Endometrium (tissue), 2 donors: ENCODE results near the gene BSN.
A peak's percentile ranks its signal among the peaks of the same experiment; 100 is the strongest.

ENCODE experiments used
- FAIRE-seq: peaks from 2 replicates; lab custom pipeline; 2012; peaks lifted over from hg19 to GRCh38; lab: Jason Lieb, UNC
- donor health status: control.
- donor health status: control.

Gene BSN

GRCh38 chr3:49553692-49554632 lies at the start of gene BSN:
Gene BSN, plus strand, starts transcription at chr3:49554477. Its CDS starts 126 bp downstream, at chr3:49554603.
- no peak for FAIRE-seq

GRCh38 chr3:49506906-49507305 lies 47.4 kb upstream of the BSN start:
- FAIRE-seq, result no peak

GRCh38 chr3:49509028-49509561 lies 45.2 kb upstream of the BSN start:
- FAIRE-seq, result no peak

GRCh38 chr3:49511639-49512038 lies 42.6 kb upstream of the BSN start:
- FAIRE-seq, result peak; percentile 78

GRCh38 chr3:49512781-49513355 lies 41.4 kb upstream of the BSN start:
- no peak for FAIRE-seq

GRCh38 chr3:49513494-49514124 lies 40.7 kb upstream of the BSN start:
- FAIRE-seq, result no peak

- no peak for FAIRE-seq
Measured at GRCh38 chr3:49518016-49518415, 36.3 kb upstream of the BSN start.

GRCh38 chr3:49518441-49518840 lies 35.8 kb upstream of the BSN start:
- FAIRE-seq, result no peak

GRCh38 chr3:49519296-49519695 lies 35.0 kb upstream of the BSN start:
- FAIRE-seq, result no peak

- no peak for FAIRE-seq
Measured at GRCh38 chr3:49519916-49520385, 34.3 kb upstream of the BSN start.

GRCh38 chr3:49523756-49524747 lies 30.2 kb upstream of the BSN start:
- no peak for FAIRE-seq

GRCh38 chr3:49529567-49529966 lies 24.7 kb upstream of the BSN start:
- FAIRE-seq, result no peak

- FAIRE-seq, result no peak
Measured at GRCh38 chr3:49530231-49530630, 24.0 kb upstream of the BSN start.

GRCh38 chr3:49530701-49531100 lies 23.6 kb upstream of the BSN start:
- no peak for FAIRE-seq

- no peak for FAIRE-seq
Measured at GRCh38 chr3:49531218-49531617, 23.1 kb upstream of the BSN start.

GRCh38 chr3:49531715-49532114 lies 22.6 kb upstream of the BSN start:
- FAIRE-seq, result no peak

GRCh38 chr3:49533031-49533430 lies 21.2 kb upstream of the BSN start:
- no peak for FAIRE-seq

GRCh38 chr3:49533786-49534519 lies 20.3 kb upstream of the BSN start:
- no peak for FAIRE-seq

GRCh38 chr3:49534581-49535441 lies 19.5 kb upstream of the BSN start:
- no peak for FAIRE-seq
